ENCODE results near the gene MISP.

MISP gene

DNA sequence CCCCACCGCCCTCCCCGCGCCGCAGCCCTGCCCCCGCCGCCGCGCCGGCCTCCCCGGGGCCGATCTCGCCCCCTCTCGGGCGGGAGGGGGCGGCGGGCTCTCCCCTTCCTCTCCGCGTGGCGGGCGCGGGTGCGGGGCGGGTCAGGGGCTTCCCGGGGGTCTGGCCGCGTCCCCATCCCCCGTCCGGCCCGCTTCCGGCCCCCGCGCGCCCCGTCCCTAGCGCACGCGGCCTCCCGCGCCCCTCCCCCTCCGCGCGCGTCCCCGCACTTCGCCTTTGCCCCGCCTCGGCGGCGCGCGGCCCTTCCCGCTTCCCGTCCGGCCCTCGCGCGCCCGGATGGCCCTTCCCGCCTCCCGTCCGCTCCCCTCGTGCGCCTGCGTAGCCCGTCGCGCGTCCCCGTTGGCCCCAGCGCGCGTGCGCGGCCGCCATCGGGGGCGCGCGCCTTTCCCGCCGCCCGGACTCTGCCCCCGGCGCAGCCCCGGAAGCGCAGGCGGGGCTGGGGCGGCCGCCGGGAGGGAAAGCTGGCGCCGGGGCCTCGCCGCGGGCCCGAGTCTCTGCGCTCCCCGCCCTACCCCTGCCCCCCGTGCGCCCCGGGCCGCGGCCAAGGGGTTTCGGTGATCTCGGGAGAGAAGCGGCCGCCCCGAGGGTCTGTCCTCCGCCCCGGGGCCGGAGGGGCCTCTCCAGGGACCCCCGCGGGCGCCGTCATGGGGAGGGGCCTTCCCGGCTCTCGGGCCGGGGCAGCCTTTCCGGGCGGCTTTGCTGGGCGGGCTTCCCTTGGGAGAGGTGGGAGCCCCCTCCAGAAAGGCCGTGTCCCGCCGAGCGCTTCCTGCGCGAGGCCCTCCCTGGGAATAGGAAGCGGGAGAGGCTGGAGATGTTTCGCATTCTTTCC lies 46.9 kb downstream of the MISP start:
- peak; percentile 94 for DNase-seq (ENCODE audit: low spot score)

DNA sequence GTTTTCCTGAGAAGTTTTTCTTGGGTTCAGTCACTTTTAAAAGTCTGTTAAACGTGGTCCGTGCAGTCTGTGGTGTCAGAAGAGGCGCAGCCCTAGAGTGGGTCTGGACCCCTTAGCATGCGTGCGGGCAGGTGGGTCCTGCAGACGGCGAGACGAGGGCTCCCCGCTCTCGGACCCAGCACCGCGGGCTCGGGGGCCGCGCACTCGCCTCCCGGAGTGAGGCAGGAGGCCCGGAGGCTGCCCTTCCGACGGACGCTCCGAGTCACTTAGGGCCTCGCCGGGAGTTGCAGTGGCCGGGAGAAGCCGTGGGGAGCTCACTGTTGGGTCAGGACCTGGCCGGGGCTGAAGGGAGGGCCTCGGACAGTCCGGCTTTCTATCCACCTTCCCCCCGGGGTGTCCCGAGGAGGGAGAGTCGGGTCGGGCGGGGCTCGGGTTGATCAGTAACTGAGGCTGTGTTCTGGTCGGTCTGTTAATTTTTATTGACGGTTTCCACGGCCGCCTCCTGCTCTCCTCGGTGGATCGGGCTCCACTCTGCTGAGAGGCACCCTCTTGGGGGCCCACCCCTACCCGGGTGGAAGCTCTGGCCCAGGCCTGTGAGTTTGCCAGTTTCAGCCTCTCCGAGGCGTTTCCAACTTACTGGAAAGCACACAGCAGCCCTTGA lies 47.6 kb downstream of the MISP start:
- no peak for DNase-seq (ENCODE audit: low spot score)

DNA sequence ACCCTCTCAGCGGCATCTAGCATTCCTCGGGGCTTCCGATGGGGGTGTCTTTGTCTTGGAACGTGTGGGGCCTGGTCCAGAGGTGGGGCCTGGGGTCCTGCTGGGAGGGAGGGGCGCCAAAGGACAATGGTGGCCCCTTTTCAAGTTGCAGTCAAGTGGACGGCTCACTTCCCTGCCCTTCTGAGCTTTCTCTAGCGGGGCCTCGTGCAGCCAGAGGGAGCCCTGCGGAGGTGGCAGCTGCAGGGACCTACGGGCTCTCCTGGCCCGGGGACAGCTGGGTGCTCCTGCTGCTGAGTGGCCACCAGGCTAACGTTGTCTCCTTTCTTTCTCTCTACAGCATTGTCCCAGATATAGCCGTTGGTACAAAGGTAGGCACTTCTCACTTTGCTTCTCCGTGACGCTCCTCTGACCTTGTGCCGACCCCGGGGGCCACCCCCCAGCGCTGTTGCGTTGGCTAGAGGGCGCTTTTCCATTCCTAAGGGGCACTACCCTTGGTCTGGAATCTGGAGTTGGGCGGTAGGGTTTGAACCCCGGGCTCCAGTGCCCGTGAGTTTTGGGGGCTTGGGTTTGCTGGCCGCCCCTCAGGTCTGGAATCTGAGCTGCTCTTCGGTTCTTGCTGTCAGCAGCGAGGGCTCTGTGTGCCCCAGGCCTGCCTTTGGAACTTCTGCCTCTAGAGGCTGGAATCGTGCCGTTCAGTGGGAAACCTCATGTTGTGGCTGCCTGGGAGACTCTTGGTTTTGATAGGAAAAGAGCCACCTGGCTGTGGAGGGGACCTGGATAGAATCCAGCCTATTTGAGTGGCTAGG lies 48.4 kb downstream of the MISP start:
- DNase-seq (ENCODE audit: low spot score): no peak

DNA sequence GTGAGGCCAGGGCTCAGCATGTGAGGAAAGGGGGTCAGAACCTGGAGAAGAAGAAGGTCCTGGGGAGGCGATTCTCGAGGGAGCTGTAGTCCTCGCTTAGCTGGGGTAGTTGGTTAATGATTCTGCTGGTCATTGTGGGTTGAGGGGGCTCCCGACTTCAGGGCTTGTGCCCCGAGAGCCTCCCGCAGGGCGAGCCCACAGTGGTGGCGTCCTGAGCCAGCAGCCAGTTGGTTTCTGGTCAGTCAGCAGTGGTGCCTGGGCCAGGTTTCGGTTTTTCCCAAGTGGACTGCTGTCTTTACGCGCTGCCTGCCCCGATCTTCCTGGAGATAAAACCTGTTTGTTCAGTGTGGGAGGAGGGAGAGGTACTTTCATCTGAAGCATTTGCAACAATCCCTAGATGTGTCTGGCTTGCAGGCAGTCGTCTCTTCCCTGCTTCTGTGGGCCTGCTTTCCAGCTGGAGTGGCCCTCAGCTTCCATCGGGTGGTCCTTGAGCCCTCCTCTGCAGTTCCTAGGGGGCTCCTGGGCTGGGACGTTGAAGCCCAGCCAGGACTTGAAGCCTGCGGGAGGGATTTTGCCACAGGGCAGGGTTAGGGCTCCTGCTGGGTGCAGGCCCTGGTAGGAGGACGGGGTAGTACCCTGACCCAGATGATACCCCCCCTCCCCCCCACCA lies 49.6 kb downstream of the MISP start:
- DNase-seq (ENCODE audit: low spot score): no peak

DNA sequence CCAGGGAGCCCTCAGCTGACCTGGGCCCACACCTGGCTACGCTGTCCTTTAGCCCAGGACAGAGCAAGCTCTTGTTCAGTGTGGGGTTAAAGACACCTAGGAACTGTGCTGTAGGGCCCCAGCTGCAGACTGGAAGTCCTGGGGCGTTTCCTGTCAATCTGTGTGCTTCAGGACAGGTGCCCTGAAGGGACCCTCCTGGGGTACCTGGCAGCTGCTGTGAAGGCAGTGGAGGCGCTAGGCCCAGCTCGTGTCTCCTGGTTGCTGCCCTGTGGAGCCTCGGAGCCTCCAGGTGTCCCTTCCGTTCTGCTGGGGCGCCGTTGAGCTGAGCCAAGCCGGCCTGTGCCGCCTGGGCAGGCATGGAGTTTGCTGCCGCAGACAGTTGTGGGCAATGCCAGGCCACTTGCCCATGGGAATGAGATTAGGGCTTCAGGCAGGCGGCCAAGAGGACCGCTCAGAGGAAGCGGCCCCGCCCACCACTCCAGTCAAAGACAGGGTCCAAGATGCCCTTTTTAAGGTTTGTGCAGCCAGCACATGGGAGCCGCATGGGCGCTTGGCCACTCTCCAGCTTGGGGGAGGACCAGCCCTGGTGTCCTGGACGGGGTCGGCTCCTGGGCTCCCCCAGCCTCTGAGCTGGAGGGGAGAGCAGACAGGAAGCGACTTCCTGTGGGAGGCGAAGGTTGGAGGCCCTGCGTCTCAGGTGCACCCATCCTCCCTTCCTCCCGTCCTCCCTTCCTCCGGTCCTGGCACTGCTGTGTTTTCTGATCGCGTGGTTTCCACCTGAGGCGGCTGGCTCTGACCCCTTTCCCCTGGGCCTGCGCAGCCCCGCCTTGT lies 50.3 kb downstream of the MISP start:
- DNase-seq (ENCODE audit: low spot score): no peak

DNA sequence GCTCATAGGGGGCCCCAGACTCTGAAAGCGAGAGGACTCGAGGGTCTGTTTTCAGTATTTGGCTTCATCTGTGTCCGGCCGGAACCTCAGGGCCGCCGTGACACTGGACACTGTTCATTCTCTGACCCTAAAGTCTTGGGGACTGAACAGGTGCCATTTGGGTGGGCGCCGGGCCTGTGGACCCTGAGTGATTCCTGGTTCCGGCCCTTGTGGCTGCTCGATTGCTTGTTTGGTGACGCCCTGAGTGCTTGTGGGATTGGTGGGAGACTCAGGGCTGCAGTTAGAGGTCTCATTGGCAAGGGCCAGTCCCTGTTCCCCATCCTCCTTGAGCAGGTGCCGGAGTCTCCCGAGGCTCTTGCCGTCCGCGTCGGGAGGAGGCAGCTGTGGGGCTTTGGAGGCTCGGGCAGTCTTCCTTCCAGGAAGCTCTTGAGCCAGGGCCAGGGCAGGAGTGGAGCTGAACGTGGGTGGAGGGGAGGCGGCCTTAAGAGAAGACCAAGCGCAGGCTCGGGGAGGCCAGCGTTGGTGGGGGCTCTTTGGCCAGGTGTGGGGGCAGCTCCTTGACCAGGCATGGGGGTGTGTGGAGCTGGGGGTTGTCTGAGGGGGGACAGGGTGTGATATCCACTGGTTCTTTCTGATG lies 51.1 kb downstream of the MISP start:
- no peak for DNase-seq (ENCODE audit: low spot score)

DNA sequence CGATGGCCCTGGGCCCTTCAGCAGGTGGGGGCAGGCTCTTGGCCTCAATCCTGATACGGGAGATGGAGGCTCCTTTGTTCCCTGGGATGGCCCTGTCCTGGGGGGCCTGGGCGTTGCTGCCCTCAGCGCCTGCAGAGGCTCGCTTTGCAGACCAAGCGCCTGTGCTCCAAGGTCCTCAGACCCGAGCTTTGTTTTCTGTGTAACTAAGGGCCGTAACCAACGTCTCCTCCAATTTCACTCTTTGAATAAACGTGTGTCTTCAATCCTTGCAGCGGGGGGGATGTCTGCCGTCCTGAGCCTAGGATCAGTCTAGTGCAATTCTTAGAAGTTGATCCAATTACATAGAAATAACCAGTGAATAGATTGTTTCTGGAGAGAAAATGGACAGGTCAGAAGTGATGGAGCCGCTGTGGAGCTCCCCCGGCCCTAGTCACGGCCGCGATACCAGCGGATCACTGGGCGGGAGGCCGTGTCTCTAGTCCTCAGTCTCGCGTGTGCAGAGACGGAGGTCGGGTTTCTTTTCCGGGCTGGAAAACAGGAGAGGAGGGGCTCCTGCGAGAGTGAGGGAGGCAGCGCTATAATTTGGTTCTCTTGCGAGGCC lies 51.7 kb downstream of the MISP start:
- no peak for DNase-seq (ENCODE audit: low spot score)

DNA sequence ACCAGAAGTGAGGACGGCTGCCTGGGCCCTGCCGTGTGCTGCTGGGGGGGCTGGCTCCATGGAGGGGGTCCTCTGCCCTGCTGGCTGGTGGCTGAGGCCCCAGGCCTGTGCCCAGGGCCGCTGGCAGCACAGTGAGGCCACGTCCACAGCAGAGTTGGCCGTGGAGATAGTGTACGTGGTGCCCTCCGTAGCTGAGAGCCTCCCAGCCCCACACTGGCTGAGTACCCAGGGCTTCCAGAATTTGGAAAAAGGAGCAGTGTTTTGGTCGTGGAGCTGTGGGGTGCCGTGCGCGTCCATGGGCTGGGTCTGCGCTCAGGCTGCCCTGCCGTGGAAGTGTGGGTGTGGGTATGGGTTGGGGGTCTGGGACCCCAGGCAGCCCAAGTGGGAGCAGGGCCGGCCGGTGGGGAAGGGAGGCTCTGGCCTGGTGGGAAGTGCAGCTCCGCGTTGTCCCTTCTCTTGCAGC lies 52.2 kb downstream of the MISP start:
- no peak for DNase-seq (ENCODE audit: low spot score)

DNA sequence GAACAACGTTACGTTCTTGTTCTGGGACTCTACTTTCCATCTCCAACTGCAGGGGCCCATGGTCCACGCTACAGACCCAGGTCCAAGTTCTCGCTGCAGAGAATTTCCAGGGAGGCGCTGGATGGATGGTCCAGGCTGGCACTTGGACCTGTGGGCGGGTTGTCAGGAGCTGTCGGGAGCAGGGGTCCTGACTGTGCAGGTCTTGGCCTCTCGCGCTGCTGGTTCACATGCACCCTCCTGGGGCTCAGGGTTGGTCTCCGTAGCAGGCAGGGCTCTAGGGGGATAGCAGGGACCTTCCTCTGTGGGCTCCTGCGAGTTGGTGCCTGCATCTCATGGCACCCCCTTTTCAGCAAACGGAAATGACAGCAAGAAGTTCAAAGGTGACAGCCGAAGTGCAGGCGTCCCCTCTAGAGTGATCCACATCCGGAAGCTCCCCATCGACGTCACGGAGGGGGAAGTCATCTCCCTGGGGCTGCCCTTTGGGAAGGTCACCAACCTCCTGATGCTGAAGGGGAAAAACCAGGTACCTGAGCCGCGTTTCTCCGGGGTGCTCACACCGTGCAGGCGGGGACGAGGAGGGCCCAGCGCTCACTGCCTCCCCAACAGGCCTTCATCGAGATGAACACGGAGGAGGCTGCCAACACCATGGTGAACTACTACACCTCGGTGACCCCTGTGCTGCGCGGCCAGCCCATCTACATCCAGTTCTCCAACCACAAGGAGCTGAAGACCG lies 52.9 kb downstream of the MISP start:
- DNase-seq (ENCODE audit: low spot score): no peak

DNA sequence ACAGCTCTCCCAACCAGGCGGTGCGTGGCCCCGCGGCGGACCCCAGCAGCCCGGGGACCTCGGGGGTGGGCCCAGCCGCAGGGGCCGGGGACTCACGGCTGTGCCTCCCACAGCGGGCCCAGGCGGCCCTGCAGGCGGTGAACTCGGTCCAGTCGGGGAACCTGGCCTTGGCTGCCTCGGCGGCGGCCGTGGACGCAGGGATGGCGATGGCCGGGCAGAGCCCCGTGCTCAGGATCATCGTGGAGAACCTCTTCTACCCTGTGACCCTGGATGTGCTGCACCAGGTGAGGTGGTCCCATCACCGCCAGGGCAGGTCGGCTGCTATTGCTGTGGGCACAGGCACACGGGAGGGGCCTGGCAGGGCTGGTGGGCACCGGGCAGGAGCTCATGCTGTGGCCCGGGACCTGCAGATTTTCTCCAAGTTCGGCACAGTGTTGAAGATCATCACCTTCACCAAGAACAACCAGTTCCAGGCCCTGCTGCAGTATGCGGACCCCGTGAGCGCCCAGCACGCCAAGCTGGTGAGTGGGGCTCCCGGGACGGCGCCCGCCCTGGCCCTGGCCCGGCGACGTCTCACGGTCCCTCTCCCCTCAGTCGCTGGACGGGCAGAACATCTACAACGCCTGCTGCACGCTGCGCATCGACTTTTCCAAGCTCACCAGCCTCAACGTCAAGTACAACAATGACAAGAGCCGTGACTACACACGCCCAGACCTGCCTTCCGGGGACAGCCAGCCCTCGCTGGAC lies 53.7 kb downstream of the MISP start:
- no peak for DNase-seq (ENCODE audit: low spot score)

DNA sequence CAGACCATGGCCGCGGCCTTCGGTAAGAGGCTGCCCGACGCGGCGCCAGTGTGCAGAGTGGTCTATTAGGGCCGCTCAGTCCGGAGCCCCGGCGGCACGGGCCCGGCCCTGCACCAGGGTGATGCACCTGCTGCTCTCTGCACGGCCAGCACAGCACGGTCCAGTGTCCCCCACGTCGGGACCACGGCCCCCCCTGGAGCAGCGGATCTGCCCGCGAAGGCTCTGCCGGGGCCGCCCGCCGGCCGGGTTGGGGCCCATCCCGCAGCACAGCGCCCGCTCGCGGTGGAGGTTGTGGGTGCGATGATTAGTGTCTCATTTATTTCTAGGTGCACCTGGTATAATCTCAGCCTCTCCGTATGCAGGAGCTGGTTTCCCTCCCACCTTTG lies 54.2 kb downstream of the MISP start:
- DNase-seq (ENCODE audit: low spot score): no peak

DNA sequence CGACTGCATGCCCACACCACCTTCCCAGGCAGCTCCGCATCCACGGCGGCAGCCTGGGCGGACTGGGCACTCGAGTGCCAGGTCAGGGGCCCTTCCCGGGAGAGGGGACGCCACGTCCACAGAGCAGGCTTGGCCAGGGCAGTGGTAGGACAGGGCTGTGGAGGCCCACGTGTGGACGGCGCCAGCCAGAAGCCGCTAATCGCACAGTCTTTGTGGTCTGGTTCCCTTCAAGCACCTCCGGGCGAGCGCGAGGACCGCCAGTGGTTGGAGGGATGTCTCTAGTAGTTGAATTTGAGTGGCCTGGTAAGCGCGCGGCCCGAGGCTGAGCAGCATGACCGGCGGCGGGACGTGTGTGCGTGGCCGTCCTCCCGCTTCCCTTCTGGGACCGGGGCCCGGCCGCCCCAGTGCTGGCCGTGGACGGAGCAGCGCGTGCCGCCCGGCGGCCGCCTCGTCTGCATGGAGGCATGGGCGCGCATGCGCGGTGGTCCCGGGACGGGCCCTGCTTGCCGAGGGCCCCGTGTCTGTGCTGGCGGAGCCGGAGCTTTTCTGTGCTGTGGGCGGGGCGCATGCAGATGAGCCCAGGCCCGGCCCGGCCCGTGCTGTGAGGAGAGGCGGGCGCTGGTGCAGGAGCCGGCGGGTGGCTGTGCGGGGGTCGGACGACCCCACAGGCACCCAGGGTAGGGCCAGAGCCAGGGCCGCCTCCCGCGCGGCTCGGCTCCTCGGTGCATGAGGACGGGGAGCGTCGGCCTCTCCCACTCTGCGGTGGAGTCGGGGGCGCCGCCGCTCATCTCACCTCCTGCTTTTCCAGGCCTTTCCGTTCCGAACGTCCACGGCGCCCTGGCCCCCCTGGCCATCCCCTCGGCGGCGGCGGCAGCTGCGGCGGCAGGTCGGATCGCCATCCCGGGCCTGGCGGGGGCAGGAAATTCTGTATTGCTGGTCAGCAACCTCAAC lies 55.0 kb downstream of the MISP start:
- no peak for DNase-seq (ENCODE audit: low spot score)

DNA sequence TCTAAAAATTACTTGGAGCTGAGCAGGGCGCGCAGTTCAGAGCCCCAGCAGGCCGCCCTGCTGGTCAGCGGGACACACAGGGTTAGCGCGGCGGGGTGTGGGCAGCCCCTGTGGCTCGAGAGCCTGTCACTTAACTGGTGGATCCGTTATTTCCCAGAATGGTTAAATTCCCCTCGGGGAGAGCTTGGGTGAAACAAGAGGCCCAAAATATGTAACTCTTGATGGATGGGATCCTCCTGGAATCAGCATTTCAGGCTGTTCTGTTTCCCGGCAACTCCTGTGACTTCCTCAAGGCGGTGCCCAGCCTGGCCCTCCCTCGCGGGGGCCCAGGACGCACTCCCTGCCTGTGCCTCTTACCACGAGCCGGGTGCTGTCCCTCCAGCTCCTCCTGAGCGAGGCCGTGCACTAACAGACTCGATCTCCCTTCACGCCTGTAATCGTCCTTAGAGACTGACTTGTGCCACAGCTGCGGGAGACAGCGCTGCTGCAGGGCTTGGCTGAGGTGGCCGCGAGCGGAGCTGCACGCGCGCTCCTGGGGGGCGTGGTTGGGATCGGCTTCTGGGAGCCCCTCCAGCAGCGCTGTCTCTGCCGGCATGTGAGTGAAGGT lies 56.0 kb downstream of the MISP start:
- no peak for DNase-seq (ENCODE audit: low spot score)

DNA sequence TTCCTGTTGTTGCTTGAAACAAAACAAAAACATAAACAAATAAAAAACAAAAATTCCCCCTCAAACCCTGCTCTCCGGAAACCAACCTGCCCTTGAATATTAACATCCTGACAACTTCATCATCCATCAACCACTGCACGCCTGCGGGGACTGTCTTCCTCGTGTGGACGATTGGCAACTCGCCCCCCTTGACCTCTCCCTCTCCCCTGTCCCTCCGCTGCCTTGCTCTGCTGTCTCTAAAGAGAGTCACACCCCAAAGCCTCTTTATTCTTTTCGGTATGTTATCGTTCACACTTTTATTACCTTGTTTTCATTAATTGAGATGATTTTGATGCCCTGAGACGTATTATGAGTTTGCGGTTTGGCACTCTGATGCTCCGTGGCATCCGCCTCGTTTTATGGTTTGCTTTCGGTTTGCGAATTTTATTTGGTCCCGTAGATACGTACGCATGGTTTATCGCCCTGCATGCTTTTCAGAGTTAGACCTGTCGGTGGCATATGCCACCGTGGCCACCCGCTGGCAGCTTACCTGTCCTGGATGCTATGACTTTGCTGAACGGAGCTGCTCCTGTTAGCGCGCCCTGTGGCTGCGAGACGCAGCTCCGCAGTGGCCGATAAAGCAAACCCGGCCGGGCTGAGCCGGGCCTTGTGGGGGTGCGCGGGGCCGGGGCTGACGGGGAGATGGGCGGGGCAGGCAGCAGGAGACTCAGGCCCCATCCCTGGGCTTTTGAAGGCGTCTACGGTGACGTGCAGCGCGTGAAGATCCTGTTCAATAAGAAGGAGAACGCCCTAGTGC lies 56.9 kb downstream of the MISP start:
- no peak for DNase-seq (ENCODE audit: low spot score)

DNA sequence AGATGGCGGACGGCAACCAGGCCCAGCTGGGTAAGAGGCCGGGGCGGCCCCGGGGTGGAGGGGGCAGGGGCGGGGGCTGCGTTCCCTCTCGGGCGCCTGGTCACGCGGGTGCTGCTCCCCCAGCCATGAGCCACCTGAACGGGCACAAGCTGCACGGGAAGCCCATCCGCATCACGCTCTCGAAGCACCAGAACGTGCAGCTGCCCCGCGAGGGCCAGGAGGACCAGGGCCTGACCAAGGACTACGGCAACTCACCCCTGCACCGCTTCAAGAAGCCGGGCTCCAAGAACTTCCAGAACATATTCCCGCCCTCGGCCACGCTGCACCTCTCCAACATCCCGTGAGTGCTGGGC lies 57.5 kb downstream of the MISP start:
- no peak for DNase-seq (ENCODE audit: low spot score)

DNA sequence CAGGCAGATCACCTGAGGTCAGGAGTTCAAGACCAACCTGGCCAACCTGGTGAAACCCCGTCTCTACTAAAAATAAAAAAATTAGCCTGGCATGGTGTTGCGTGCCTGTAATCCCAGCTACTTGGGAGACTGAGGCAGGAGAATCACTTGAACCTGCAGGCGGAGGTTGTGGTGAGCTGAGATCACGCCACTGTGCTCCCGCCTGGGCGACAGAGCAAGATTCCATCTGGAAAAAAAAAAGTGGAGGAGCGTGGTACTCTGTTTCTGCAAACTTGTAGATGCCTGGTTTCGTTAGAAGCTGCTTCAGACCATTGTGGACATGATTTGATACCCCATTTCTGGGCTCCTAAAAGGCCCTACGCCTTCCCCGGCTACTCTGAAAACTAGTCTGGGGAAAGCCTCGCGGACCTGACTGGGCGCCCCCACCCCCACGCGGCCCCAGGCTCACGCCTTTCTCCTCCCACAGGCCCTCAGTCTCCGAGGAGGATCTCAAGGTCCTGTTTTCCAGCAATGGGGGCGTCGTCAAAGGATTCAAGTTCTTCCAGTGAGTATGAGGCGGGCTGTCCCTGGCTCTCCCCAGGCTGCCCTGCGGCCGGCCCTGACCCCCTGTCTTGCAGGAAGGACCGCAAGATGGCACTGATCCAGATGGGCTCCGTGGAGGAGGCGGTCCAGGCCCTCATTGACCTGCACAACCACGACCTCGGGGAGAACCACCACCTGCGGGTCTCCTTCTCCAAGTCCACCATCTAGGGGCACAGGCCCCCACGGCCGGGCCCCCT lies 59.4 kb downstream of the MISP start:
- no peak for DNase-seq (ENCODE audit: low spot score)
